Prostate gland (tissue), 2 donors: ENCODE data around the gene MAP1LC3A. TPM values are rescaled to one million over a fixed set of nuclear protein-coding genes. Genes with fewer than 3 reads are reported as not detected.

Source experiments
- DNase-seq: peaks from one replicate; pipeline ENCODE4 v3.0.0-alpha.2; 2019; ENCODE audit warnings: low spot score
- H3K27ac ChIP-seq, 2 donors: fragments of 200-600 bp; sonication (generic); 2 replicates each; pipeline ENCODE4 v1.5.1; 2017 to 2019
- H3K27me3 ChIP-seq: fragments of 200-600 bp; sonication (generic); replicated peaks from 2 replicates; pipeline ENCODE4 v1.5.1; 2019; ENCODE audit not compliant: insufficient read depth
- H3K36me3 ChIP-seq, 2 donors: fragments of 200-600 bp; sonication (generic); 1 replicate in 1 of 2; 2 replicates in 1 of 2; pipeline versions ENCODE4 v1.5.1 to v1.8.1; 2017 to 2019
- H3K4me1 ChIP-seq: fragments of 200-600 bp; sonication (generic); replicated peaks from 2 replicates; pipeline ENCODE4 v1.5.1; 2019
- H3K4me3 ChIP-seq, 2 donors: fragments of 200-600 bp; sonication (generic); 2 replicates each; pipeline ENCODE4 v1.5.1; 2017 to 2019
- H3K9me3 ChIP-seq: fragments of 200-600 bp; sonication (generic); 2 replicates; pipeline ENCODE4 v1.5.1; 2017
- CTCF ChIP-seq, 4 experiments: fragments of 200-600 bp in 2 of 4; fragments of 450-650 bp in 2 of 4; sonication (generic) in 2 of 4; IDR thresholded peaks; 1 replicate in 3 of 4; 2 replicates in 1 of 4; pipeline ENCODE4 v1.5.1; 2016 to 2019; ENCODE audit warnings: antibody characterized with exemption in 4 of 4, mild to moderate bottlenecking in 2 of 4, moderate library complexity in 2 of 4
- POLR2A ChIP-seq: fragments of 450-650 bp; IDR thresholded peaks from one replicate; pipeline ENCODE4 v1.6.1; 2016; ENCODE audit warnings: antibody characterized with exemption, mild to moderate bottlenecking
- POLR2AphosphoS5 ChIP-seq: sonication (generic); formaldehyde crosslinking; IDR thresholded peaks from one replicate; pipeline ENCODE4 v1.6.1; 2017; ENCODE audit warnings: antibody characterized with exemption
- WGBS: methylation state at CpG from one replicate; pipeline ENCODE4 v1.1.5; 2018; 5-methylcytosine and 5-hydroxymethylcytosine counted together
- intact Hi-C: fragments of 100-400 bp; cut with DNase I; formaldehyde crosslinking; loops from one replicate; pipeline ENCODE4 v1.14.2; 2022
- total RNA-seq, 2 donors: library from RNA; depleted of rRNA; stranded (reverse); fragments of >200 nt; gene quantifications; one replicate each; pipeline ENCODE4 v1.1.0, GENCODE V29; 2016

The MAP1LC3A gene
- total RNA-seq, 2 donors from 2014 or later: 74.3 to 128 TPM

GRCh38 chr20:34530342-34530741 is 28.2 kb upstream of the MAP1LC3A start:
- TF ChIP-seq POLR2AphosphoS5 (no peak), CTCF (IDR thresholded peaks at IDR 0.05) (no peak), POLR2A (no peak)
- Histone ChIP-seq H3K27ac (peak overlapping the region in 1 of 2 donors; percentile 63), H3K27me3 (no peaks in the 10 kb centered on the region), H3K36me3 (peaks cover 10 to 15% of the 10 kb centered on the region in 2 donors), H3K4me1 (peaks cover 16% of the 10 kb centered on the region), H3K9me3 (no peaks in the 10 kb centered on the region), H3K4me3 (no peak overlapping the region)
- intact Hi-C loops: no loop called here
- 85% methylated on average over 5 of the region's 5 CpGs for WGBS
- DNase-seq: no peak

GRCh38 chr20:34531608-34532265 is 26.8 kb upstream of the MAP1LC3A start:
- peak overlapping the region in 1 of 2 donors; percentile 70 for H3K27ac ChIP-seq
- intact Hi-C loops: no loop called here
- no peak for DNase-seq
- peaks cover 17 to 25% of the 10 kb centered on the region in 2 donors for H3K36me3 ChIP-seq
- TF ChIP-seq CTCF (IDR thresholded peaks at IDR 0.05): no peak
- no peak for TF ChIP-seq POLR2A
- no peak for TF ChIP-seq POLR2AphosphoS5
- H3K9me3 ChIP-seq: no peaks in the 10 kb centered on the region
- H3K4me3 ChIP-seq: no peak overlapping the region
- 65% methylated on average over 8 of the region's 8 CpGs for WGBS
- H3K4me1 ChIP-seq: peaks cover 12% of the 10 kb centered on the region
- no peaks in the 10 kb centered on the region for H3K27me3 ChIP-seq

GRCh38 chr20:34532320-34532719 is 26.2 kb upstream of the MAP1LC3A start:
- WGBS: 72% methylated on average over 8 of the region's 8 CpGs
- DNase-seq: no peak
- H3K27ac ChIP-seq: peak overlapping the region in 1 of 2 donors; percentile 70
- H3K36me3 ChIP-seq: peaks cover 17 to 21% of the 10 kb centered on the region in 2 donors
- no peaks in the 10 kb centered on the region for H3K27me3 ChIP-seq
- no peaks in the 10 kb centered on the region for H3K9me3 ChIP-seq
- H3K4me1 ChIP-seq: peaks cover 9% of the 10 kb centered on the region
- no peak overlapping the region for H3K4me3 ChIP-seq
- intact Hi-C loops: no loop called here
- TF ChIP-seq POLR2AphosphoS5 (no peak), CTCF (IDR thresholded peaks at IDR 0.05) (no peak), POLR2A (no peak)

DNA sequence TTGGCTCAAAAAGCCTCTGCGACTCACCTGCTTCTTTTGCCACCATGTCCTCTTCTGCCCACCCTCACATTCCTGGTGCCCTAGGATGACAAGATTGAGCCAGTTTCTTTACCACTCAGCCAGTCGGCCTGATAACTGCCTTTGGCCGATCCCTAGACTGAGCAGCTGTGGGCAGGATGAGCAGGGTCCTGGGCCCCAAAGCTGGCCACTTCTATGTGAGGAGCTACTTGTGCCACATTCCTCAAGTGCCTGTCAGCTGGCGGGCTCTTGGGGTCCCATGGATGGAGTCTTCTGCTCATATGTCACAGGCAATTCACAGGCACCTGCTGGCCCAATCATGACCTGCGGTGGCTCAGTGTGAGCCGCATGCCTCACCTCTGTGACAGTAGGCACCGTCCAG is 25.8 kb upstream of the MAP1LC3A start:
- peaks cover 17 to 20% of the 10 kb centered on the region in 2 donors for H3K36me3 ChIP-seq
- peaks cover 9% of the 10 kb centered on the region for H3K4me1 ChIP-seq
- H3K4me3 ChIP-seq: no peak overlapping the region
- no peaks in the 10 kb centered on the region for H3K27me3 ChIP-seq
- no peak for DNase-seq
- WGBS: 90% methylated on average over 7 of the region's 7 CpGs
- no peak for TF ChIP-seq CTCF (IDR thresholded peaks at IDR 0.05)
- no peak for TF ChIP-seq POLR2AphosphoS5
- TF ChIP-seq POLR2A: no peak
- intact Hi-C loops: no loop called here
- H3K9me3 ChIP-seq: no peaks in the 10 kb centered on the region
- peak overlapping the region; percentile 19 to 70 for H3K27ac ChIP-seq
